ENCODE measurements around the gene PIP4P1. TPM values are rescaled to one million over a fixed set of nuclear protein-coding genes. Genes with fewer than 3 reads are reported as not detected.

Gene PIP4P1
- total and polyA plus RNA-seq, 2 of the 8 experiments (the other 6 are each of a cell fraction or from before 2014, with no cell fraction given) = 29.5 to 60.0 TPM

DNA sequence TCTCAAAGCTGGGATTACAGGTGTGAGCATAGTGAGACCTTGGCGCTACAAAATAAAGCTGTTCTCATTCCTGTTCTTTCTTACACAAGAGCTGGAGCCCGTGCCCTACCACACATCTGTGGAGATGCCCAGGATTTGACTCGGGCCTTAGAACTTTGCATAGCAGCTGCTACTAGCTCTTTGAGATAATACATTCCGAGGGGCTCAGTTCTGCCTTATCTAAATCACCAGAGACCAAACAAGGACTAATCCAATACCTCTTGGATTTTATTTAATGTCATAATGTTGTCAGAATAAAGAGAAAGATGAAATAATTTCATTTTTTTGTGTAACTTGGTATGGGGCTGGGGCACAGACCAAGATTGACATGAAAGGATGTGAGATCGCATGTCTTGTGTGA, 15.5 kb upstream of the PIP4P1 start:
- H2BK120ac ChIP-seq (replicated peaks; ENCODE audit: low read depth, low read length) = no peak overlapping the region
- no peak overlapping the region for H2BK5ac ChIP-seq (ENCODE audit: low read depth, low read length)
- H3K56ac ChIP-seq (replicated peaks; ENCODE audit: insufficient read length, low read depth, low read length) = no peak overlapping the region
- H4K5ac ChIP-seq (ENCODE audit: insufficient read length, low read depth, low read length) = no peak overlapping the region
- H4K20me1 ChIP-seq (replicated peaks in 1 of 2; ENCODE audit: control insufficient read depth in 1 of 2, insufficient read depth in 2 of 2, low read length in 2 of 2) = peaks cover 2 to 4% of the 10 kb centered on the region in 2 experiments
- H3K4me1 ChIP-seq (replicated peaks in 1 of 4; ENCODE audit: control insufficient read depth in 3 of 4, insufficient read depth in 4 of 4, low read length in 3 of 4) = no peaks in the 10 kb centered on the region
- H3K36me3 ChIP-seq (ENCODE audit: control insufficient read depth in 2 of 4, insufficient read depth in 4 of 4, low read length in 3 of 4) = peaks cover 31 to 62% (median 53%) of the 10 kb centered on the region in 4 experiments
- H4K91ac ChIP-seq (replicated peaks; ENCODE audit: insufficient read length, low read length) = no peak overlapping the region
- peaks cover 4% of the 10 kb centered on the region; the same call in 1 of the 2 replicates for H3K79me1 ChIP-seq (ENCODE audit: low read depth, low read length)
- H3K4me2 ChIP-seq (ENCODE audit: insufficient read depth in 1 of 2, low read depth in 2 of 2, low read length in 2 of 2) = no peak overlapping the region
- no peak overlapping the region for H2AFZ ChIP-seq (ENCODE audit: low read length)
- H2BK15ac ChIP-seq (ENCODE audit: low read length) = no peak overlapping the region
- 95% methylated on average over 5 of the region's 5 CpGs; no CpG with 5 or more reads in 1 of the 2 experiments for WGBS, 2 experiments (ENCODE audit: extremely low coverage in 1 of 2, insufficient coverage in 1 of 2, insufficient read length in 1 of 2, insufficient replicate concordance in 2 of 2, low coverage in 1 of 2, low lambda C conversion rate in 2 of 2, missing lambda C conversion rate in 1 of 2)
- no peak overlapping the region for H3K4ac ChIP-seq (replicated peaks; ENCODE audit: insufficient read length, low read depth, low read length)
- H2BK12ac ChIP-seq (ENCODE audit: low read depth, low read length) = no peak overlapping the region
- H3K9ac ChIP-seq (replicated peaks in 1 of 4; ENCODE audit: extremely low read depth in 1 of 4, low read depth in 3 of 4, low read length in 3 of 4) = no peak overlapping the region
- H3K27me3 ChIP-seq (replicated peaks in 1 of 4; ENCODE audit: control insufficient read depth in 3 of 4, extremely low read depth in 1 of 4, insufficient read depth in 3 of 4, low read length in 3 of 4) = no peaks in the 10 kb centered on the region
- no peaks in the 10 kb centered on the region for H3K9me3 ChIP-seq (ENCODE audit: insufficient read depth in 2 of 2, low read depth in 1 of 2, low read length in 1 of 2)
- H3K23ac ChIP-seq (ENCODE audit: insufficient read length) = no peak overlapping the region
- no peak overlapping the region for H2BK20ac ChIP-seq (ENCODE audit: low read length)
- no peak overlapping the region for H3K27ac ChIP-seq (ENCODE audit: low read depth, low read length)
- peaks cover 5 to 13% of the 10 kb centered on the region in 2 experiments; a peak in 3 of 4 replicates for H3K79me2 ChIP-seq (ENCODE audit: control insufficient read depth in 1 of 2, insufficient read depth in 2 of 2, low read length in 2 of 2)
- TF ChIP-seq KDM1A (IDR thresholded peaks at IDR 0.05; ENCODE audit: borderline replicate concordance, low read length) (no peak), CEBPB (IDR thresholded peaks at IDR 0.05; ENCODE audit: low read depth, low read length) (no peak), TCF12 (IDR thresholded peaks at IDR 0.05; ENCODE audit: low read depth, low read length) (no peak), CTBP2 (IDR thresholded peaks at IDR 0.05; ENCODE audit: borderline replicate concordance, insufficient read depth, insufficient read length, low read length) (no peak), CREB1 (IDR thresholded peaks at IDR 0.05) (no peak), RAD21 (IDR thresholded peaks at IDR 0.05 in 1 of 2, conservative IDR thresholded peaks at IDR 0.05 in 1 of 2; ENCODE audit: low read depth in 2 of 2, low read length in 2 of 2) (no peak)
- FAIRE-seq = no peak
- H3K23me2 ChIP-seq (ENCODE audit: low read depth, low read length) = no peaks in the 10 kb centered on the region; the same call in 1 of the 2 replicates
- H3K4me3 ChIP-seq (ENCODE audit: extremely low read depth in 1 of 4, insufficient read depth in 2 of 4, low read depth in 3 of 4, low read length in 4 of 4) = no peak overlapping the region
- no peak overlapping the region for H4K8ac ChIP-seq (ENCODE audit: extremely low read depth, insufficient read depth, low read length)
- DNase-seq (ENCODE audit: low read depth in 1 of 2, low spot score in 2 of 2) = no peak
- ChIA-PET POLR2A (ENCODE audit: partially characterized antibody) (interaction anchor here (1.2 to 1.3 kb wide), 2 partner anchors 22 to 42 kb away, joined by 3 read pairs; partner anchors contain the start of genes APEX1 and OSGEP), CTCF (ENCODE audit: partially characterized antibody) (interaction anchor here (1.5 to 3.1 kb wide), 2 partner anchors 13 to 129 kb away, joined by 4 to 19 read pairs; no protein-coding TSS in a partner anchor)
- no peak overlapping the region for H3K18ac ChIP-seq (ENCODE audit: extremely low read depth, low read length)
- H3K14ac ChIP-seq (ENCODE audit: insufficient read length) = no peak overlapping the region
- no peak overlapping the region for H2AK5ac ChIP-seq (ENCODE audit: low read depth, low read length)
